Caco-2 (cell line): ENCODE data around the gene THOP1. TPM values are rescaled to one million over a fixed set of nuclear protein-coding genes. Genes with fewer than 3 reads are reported as not detected.

Experiments used
- BruUV-seq: library from RNA; stranded (reverse); fragments of 400-500 nt; replicated peaks from 2 replicates; lab custom pipeline; 2021; lab: Mats Ljungman, UMichigan
- CTCF ChIA-PET: fragments of 300-600 bp; sonication (Branson Sonifier 250); formaldehyde crosslinking; loops from one replicate; lab custom pipeline; 2022; ENCODE audit warnings: antibody characterized with exemption; lab: Charles Lee
- POLR2A ChIA-PET: fragments of 300-600 bp; sonication (Branson Sonifier 250); formaldehyde crosslinking; loops from one replicate; lab custom pipeline; 2022; ENCODE audit warnings: antibody characterized with exemption; lab: Charles Lee
- DNase-seq, 2 experiments: peaks; one replicate each; pipeline versions ENCODE4 v3.0.0 to v3.0.0-alpha.2; 2020 to 2022
- H3K27me3 ChIP-seq: replicated peaks from 2 replicates; pipeline ENCODE4 v1.6.0; 2011; ENCODE audit warnings: low read length; ENCODE audit not compliant: control insufficient read depth, insufficient read depth
- H3K36me3 ChIP-seq: 2 replicates; pipeline ENCODE4 v1.5.1; 2011; ENCODE audit warnings: low read length; ENCODE audit not compliant: control insufficient read depth, insufficient read depth
- H3K4me1 ChIP-seq: fragments of 250-450 bp; sonication (Bioruptor Pico); 2 replicates; pipeline ENCODE4 v1.5.1; 2020; ENCODE audit warnings: mild to moderate bottlenecking
- H3K4me3 ChIP-seq: 2 replicates; pipeline ENCODE4 v1.5.1; 2011; ENCODE audit warnings: low read depth, mild to moderate bottlenecking, control low read depth, low read length
- H3K9me3 ChIP-seq: fragments of 250-450 bp; sonication (Bioruptor Pico); 2 replicates; pipeline ENCODE4 v1.5.1; 2020; ENCODE audit warnings: mild to moderate bottlenecking, moderate library complexity
- H3K27ac Mint-ChIP-seq: one replicate; pipeline ENCODE4 v1.8.0; 2022; ENCODE audit warnings: mixed read lengths; ENCODE audit not compliant: unreplicated experiment
- H3K27me3 Mint-ChIP-seq: one replicate; pipeline ENCODE4 v1.8.0; 2022; ENCODE audit warnings: mixed read lengths; ENCODE audit not compliant: insufficient read depth, unreplicated experiment
- H3K36me3 Mint-ChIP-seq: one replicate; pipeline ENCODE4 v1.8.0; 2022; ENCODE audit warnings: mild to moderate bottlenecking, mixed read lengths; ENCODE audit not compliant: insufficient read depth, unreplicated experiment
- H3K4me1 Mint-ChIP-seq: one replicate; pipeline ENCODE4 v1.8.0; 2022; ENCODE audit warnings: low read depth, mixed read lengths; ENCODE audit not compliant: unreplicated experiment
- H3K4me3 Mint-ChIP-seq: one replicate; pipeline ENCODE4 v1.8.0; 2022; ENCODE audit warnings: mild to moderate bottlenecking, moderate library complexity, mixed read lengths; ENCODE audit not compliant: unreplicated experiment
- H3K9me3 Mint-ChIP-seq: one replicate; pipeline ENCODE4 v1.8.0; 2022; ENCODE audit warnings: mixed read lengths; ENCODE audit not compliant: unreplicated experiment
- CTCF ChIP-seq, 2 experiments: fragments of 200-600 bp in 1 of 2; IDR thresholded peaks; 1 replicate in 1 of 2; 2 replicates in 1 of 2; pipeline versions ENCODE4 v1.5.1 to v1.8.0; 2011 to 2022; ENCODE audit warnings: antibody characterized with exemption in 1 of 2, control low read depth in 1 of 2, inconsistent platforms in 1 of 2, low read depth in 1 of 2, low read length in 1 of 2, mild to moderate bottlenecking in 1 of 2, moderate library complexity in 1 of 2; ENCODE audit not compliant: insufficient read depth in 1 of 2, severe bottlenecking in 1 of 2, unreplicated experiment in 1 of 2
- intact Hi-C: fragments of 100-400 bp; cut with micrococcal nuclease; formaldehyde crosslinking; loops from one replicate; pipeline ENCODE4 v1.10.0; 2022; ENCODE audit not compliant: unreplicated experiment
- total RNA-seq: library from RNA; stranded (reverse); gene quantifications from 2 replicates; pipeline ENCODE4 v1.2.3, GENCODE V29; 2022

Gene THOP1
- total RNA-seq, 1 experiment from 2014 or later, result 118 TPM

GRCh38 chr19:2782329-2782935 lies 2.9 kb upstream of the THOP1 start:
- BruUV-seq, result no TSS peak
- Mint-ChIP-seq H3K4me1 (peaks cover 6% of the 10 kb centered on the region), H3K4me3 (peak overlapping the region; percentile 75), H3K9me3 (no peaks in the 10 kb centered on the region), H3K27me3 (no peaks in the 10 kb centered on the region), H3K36me3 (peaks cover 49% of the 10 kb centered on the region), H3K27ac (peak overlapping the region; percentile 96)
- no peaks in the 10 kb centered on the region for H3K9me3 ChIP-seq
- CTCF ChIA-PET, result interaction anchor here (1.0 kb wide), 1 partner anchor 134 kb away, joined by 6 read pairs; no protein-coding TSS in a partner anchor
- H3K36me3 ChIP-seq, result no peaks in the 10 kb centered on the region
- peak overlapping the region; percentile 85 for H3K4me3 ChIP-seq
- peaks cover 7% of the 10 kb centered on the region for H3K4me1 ChIP-seq
- intact Hi-C loops, result loop anchor here (2.0 kb wide), 1 partner anchor 58 kb away; the partner anchor contains the start of gene ZNF555
- no peak for TF ChIP-seq CTCF (IDR thresholded peaks at IDR 0.05; ENCODE audit: insufficient read depth in 1 of 2, low read depth in 1 of 2, low read length in 1 of 2, severe bottlenecking in 1 of 2, unreplicated experiment in 1 of 2)
- H3K27me3 ChIP-seq, result no peaks in the 10 kb centered on the region
- POLR2A ChIA-PET, result interaction anchor here (0.5 to 1.5 kb wide), 3 partner anchors 306 to 376 kb away, joined by 3 to 8 read pairs (median 6); partner anchors contain the start of gene GADD45B
- DNase-seq, result no peak

DNA sequence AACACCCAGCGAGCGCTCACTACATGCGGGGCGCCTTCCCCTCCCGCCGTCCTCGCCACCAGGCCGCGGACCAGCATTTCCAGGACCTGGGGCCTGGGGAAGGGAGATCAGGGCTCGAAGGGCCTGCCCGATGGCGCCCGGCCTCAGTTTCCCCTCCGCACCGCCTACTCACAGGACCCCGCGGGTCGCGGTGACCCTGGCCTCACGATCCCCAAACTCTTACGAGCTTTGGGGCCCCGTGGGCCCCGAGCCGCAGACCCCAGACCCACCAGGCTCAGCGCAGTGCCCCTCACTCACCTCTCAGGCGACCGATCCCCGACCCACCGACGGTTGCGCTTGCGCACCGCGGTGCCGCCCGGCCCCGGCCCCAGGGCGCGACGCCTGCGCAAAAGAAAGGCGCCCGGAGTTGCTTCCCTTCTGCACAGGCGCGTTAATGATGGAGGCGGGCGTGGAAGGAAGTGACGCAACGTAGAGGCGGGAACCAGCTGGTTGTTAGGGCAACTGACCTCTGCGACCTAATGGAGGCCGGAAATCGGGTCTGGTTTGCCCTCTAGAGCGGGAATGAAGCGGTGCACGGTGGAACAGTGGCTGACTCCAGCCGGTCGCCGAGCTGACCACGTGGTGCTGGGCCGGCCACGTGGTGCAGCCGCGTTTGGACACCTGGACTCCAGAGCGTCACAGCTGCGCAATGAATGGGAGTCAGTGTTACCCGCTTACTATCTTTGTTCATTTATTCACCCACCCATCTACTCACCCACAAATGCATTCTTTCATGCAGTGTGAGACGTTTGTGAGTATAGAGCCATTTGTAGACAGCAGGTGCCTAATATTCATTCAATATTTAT lies 2.1 kb upstream of the THOP1 start, which contains the start of gene SGTA:
Gene SGTA, minus strand, starts transcription at position 338 of the 845 bp plus-strand sequence. CDS start 14,205 bp downstream, outside the sequence.
- H3K9me3 ChIP-seq, result no peaks in the 10 kb centered on the region
- Mint-ChIP-seq H3K4me3 (peak within 1 kb of the TSS; percentile 75), H3K4me1 (peaks cover 6% of the 10 kb centered on the region), H3K36me3 (peaks cover 49% of the 10 kb centered on the region), H3K27me3 (no peaks in the 10 kb centered on the region), H3K27ac (peak within 1 kb of the TSS; percentile 96), H3K9me3 (no peaks in the 10 kb centered on the region)
- no peaks in the 10 kb centered on the region for H3K36me3 ChIP-seq
- TF ChIP-seq CTCF (IDR thresholded peaks at IDR 0.05; ENCODE audit: insufficient read depth in 1 of 2, low read depth in 1 of 2, low read length in 1 of 2, severe bottlenecking in 1 of 2, unreplicated experiment in 1 of 2), result peak; percentile 25 to 29
- POLR2A ChIA-PET, result interaction anchor here (0.5 to 1.5 kb wide), 5 partner anchors 17 to 877 kb away, joined by 3 to 11 read pairs (median 6); partner anchors contain the start of gene GADD45B
- H3K27me3 ChIP-seq, result no peaks in the 10 kb centered on the region
- peak within 1 kb of the TSS; percentile 85 for H3K4me3 ChIP-seq
- CTCF ChIA-PET, result interaction anchor here (0.6 to 1.0 kb wide), 5 partner anchors 58 to 957 kb away, joined by 3 to 6 read pairs (median 3); partner anchors contain the start of gene ZNF555
- peaks cover 7% of the 10 kb centered on the region for H3K4me1 ChIP-seq
- BruUV-seq, result no TSS peak
- DNase-seq, result peak; percentile 97 to 99
- intact Hi-C loops, result loop anchor here (2.0 kb wide), 1 partner anchor 58 kb away; the partner anchor contains the start of gene ZNF555

GRCh38 chr19:2783781-2784145 lies 1.5 kb upstream of the THOP1 start:
- Histone ChIP-seq H3K4me3 (peak overlapping the region; percentile 25; the same call in 1 of the 2 replicates), H3K4me1 (peaks cover 7% of the 10 kb centered on the region), H3K9me3 (no peaks in the 10 kb centered on the region), H3K36me3 (no peaks in the 10 kb centered on the region), H3K27me3 (no peaks in the 10 kb centered on the region)
- ChIA-PET CTCF (interaction anchor here (0.6 to 1.0 kb wide), 4 partner anchors 57 to 957 kb away, joined by 3 to 6 read pairs (median 4); partner anchors contain the start of gene ZNF555), POLR2A (interaction anchor here (0.5 to 1.5 kb wide), 5 partner anchors 16 to 878 kb away, joined by 3 to 11 read pairs (median 6); partner anchors contain the start of gene GADD45B)
- TF ChIP-seq CTCF (IDR thresholded peaks at IDR 0.05; ENCODE audit: insufficient read depth in 1 of 2, low read depth in 1 of 2, low read length in 1 of 2, severe bottlenecking in 1 of 2, unreplicated experiment in 1 of 2), result no peak
- peak overlapping the region; percentile 96 for H3K27ac Mint-ChIP-seq
- intact Hi-C loops, result loop anchor here (2.0 kb wide), 2 partner anchors 45 to 57 kb away; partner anchors contain the start of gene ZNF555
- H3K4me1 Mint-ChIP-seq, result peaks cover 6% of the 10 kb centered on the region
- no peak for DNase-seq
- no TSS peak for BruUV-seq
- H3K36me3 Mint-ChIP-seq, result peaks cover 46% of the 10 kb centered on the region
- H3K27me3 Mint-ChIP-seq, result no peaks in the 10 kb centered on the region
- peak overlapping the region; percentile 75 for H3K4me3 Mint-ChIP-seq
- H3K9me3 Mint-ChIP-seq, result no peaks in the 10 kb centered on the region
